GM12878 (cell line): ENCODE results near the gene TNFRSF6B.
A peak's percentile ranks its signal among the peaks of the same experiment; 100 is the strongest.

Experiments used
- CTCF ChIP-seq, 3 experiments: IDR thresholded peaks in 2 of 3; conservative IDR thresholded peaks in 1 of 3; 2 replicates each; pipeline ENCODE4 v1.5.1; 2011; ENCODE audit warnings: low read depth in 3 of 3, low read length in 3 of 3, mild to moderate bottlenecking in 3 of 3, control low read depth in 2 of 3, moderate library complexity in 2 of 3, inconsistent platforms in 1 of 3, mixed read lengths in 1 of 3; ENCODE audit not compliant: control insufficient read depth in 2 of 3, insufficient read depth in 1 of 3; ENCODE audit errors: extremely low read depth in 1 of 3
- EGR1 ChIP-seq, 2 experiments: IDR thresholded peaks; 1 replicate in 1 of 2; 2 replicates in 1 of 2; pipeline ENCODE4 v1.6.1; 2011 to 2012; ENCODE audit warnings: low read depth in 2 of 2, low read length in 2 of 2, borderline replicate concordance in 1 of 2, mild to moderate bottlenecking in 1 of 2, moderate library complexity in 1 of 2
- POLR2A ChIP-seq: IDR thresholded peaks from 2 replicates; pipeline ENCODE4 v1.6.1; 2011; ENCODE audit warnings: low read depth, mild to moderate bottlenecking, low read length
- TARDBP ChIP-seq: IDR thresholded peaks from 2 replicates; pipeline ENCODE4 v1.6.1; 2016; ENCODE audit warnings: borderline replicate concordance
- TF ChIP-seq, protein P1 (sequence below): IDR thresholded peaks from 2 replicates; pipeline ENCODE4 v1.6.1; 2011; ENCODE audit warnings: borderline replicate concordance, low read depth, mild to moderate bottlenecking, moderate library complexity, low read length; ENCODE audit not compliant: insufficient read depth, poor library complexity, severe bottlenecking

GRCh38 chr20:63699466-63700198 lies 3.2 kb downstream of the TNFRSF6B start:
- TF ChIP-seq, protein P1, sequence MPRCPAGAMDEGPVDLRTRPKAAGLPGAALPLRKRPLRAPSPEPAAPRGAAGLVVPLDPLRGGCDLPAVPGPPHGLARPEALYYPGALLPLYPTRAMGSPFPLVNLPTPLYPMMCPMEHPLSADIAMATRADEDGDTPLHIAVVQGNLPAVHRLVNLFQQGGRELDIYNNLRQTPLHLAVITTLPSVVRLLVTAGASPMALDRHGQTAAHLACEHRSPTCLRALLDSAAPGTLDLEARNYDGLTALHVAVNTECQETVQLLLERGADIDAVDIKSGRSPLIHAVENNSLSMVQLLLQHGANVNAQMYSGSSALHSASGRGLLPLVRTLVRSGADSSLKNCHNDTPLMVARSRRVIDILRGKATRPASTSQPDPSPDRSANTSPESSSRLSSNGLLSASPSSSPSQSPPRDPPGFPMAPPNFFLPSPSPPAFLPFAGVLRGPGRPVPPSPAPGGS: no peak
- no peak for TF ChIP-seq TARDBP
- peak; percentile 59 for TF ChIP-seq POLR2A
- no peak for TF ChIP-seq EGR1 (IDR thresholded peaks at IDR 0.05; ENCODE audit: borderline replicate concordance in 1 of 2, low read depth in 2 of 2, low read length in 2 of 2)
- TF ChIP-seq CTCF (IDR thresholded peaks at IDR 0.05 in 2 of 3, conservative IDR thresholded peaks at IDR 0.05 in 1 of 3; ENCODE audit: control insufficient read depth in 2 of 3, extremely low read depth in 1 of 3, insufficient read depth in 1 of 3, low read depth in 3 of 3, low read length in 3 of 3): no peak
